Neuronal stem cell (in vitro differentiated cells): ENCODE data around the gene C19orf47.
A peak's percentile ranks its signal among the peaks of the same experiment; 100 is the strongest.

Experiments used
- DNase-seq: peaks from one replicate; pipeline ENCODE4 v3.0.0-alpha.2; 2013; ENCODE audit warnings: low spot score
- H2AFZ ChIP-seq: one replicate; pipeline ENCODE4 v1.6.1; 2013; ENCODE audit warnings: mild to moderate bottlenecking, low read length, inconsistent platforms
- H2AK5ac ChIP-seq: 2 replicates; pipeline ENCODE4 v1.6.1; 2013; ENCODE audit warnings: low read depth, mild to moderate bottlenecking, inconsistent platforms, low read length, moderate library complexity, mixed read lengths
- H2BK120ac ChIP-seq: 2 replicates; pipeline ENCODE4 v1.6.1; 2013; ENCODE audit warnings: low read depth, mild to moderate bottlenecking, inconsistent platforms, low read length, moderate library complexity, mixed read lengths
- H2BK12ac ChIP-seq: one replicate; pipeline ENCODE4 v1.6.1; 2013; ENCODE audit warnings: low read length, inconsistent platforms
- H2BK15ac ChIP-seq: 2 replicates; pipeline ENCODE4 v1.6.1; 2013; ENCODE audit warnings: mild to moderate bottlenecking, low read length, inconsistent platforms, mixed read lengths
- H2BK5ac ChIP-seq: one replicate; pipeline ENCODE4 v1.6.1; 2013; ENCODE audit warnings: inconsistent platforms, mild to moderate bottlenecking, low read length, moderate library complexity
- H3K14ac ChIP-seq: one replicate; pipeline ENCODE4 v1.6.1; 2013; ENCODE audit warnings: low read length, inconsistent platforms
- H3K18ac ChIP-seq: 2 replicates; pipeline ENCODE4 v1.6.1; 2013; ENCODE audit warnings: low read length, inconsistent platforms
- H3K23ac ChIP-seq: 2 replicates; pipeline ENCODE4 v1.6.1; 2013; ENCODE audit warnings: low read depth, mild to moderate bottlenecking, mixed read lengths, low read length, inconsistent platforms; ENCODE audit not compliant: poor library complexity
- H3K27ac ChIP-seq: replicated peaks from 3 replicates; pipeline ENCODE4 v1.5.1; 2013; ENCODE audit warnings: low read length, inconsistent platforms
- H3K27me3 ChIP-seq, 3 experiments: 2 replicates each; pipeline ENCODE4 v1.6.1; 2013; ENCODE audit warnings: low read length in 3 of 3, mild to moderate bottlenecking in 2 of 3, inconsistent platforms in 1 of 3, low read depth in 1 of 3, mixed read lengths in 1 of 3, moderate library complexity in 1 of 3; ENCODE audit not compliant: control insufficient read depth in 3 of 3, insufficient read depth in 3 of 3
- H3K36me3 ChIP-seq, 2 donors: replicated peaks in 1 of 2; 2 replicates each; pipeline ENCODE4 v1.6.1; 2013; ENCODE audit warnings: low read length in 2 of 2; ENCODE audit not compliant: control insufficient read depth in 2 of 2, insufficient read depth in 2 of 2
- H3K4ac ChIP-seq: 2 replicates; pipeline ENCODE4 v1.6.1; 2013; ENCODE audit warnings: inconsistent platforms, mild to moderate bottlenecking, low read length, moderate library complexity
- H3K4me1 ChIP-seq, 2 donors: 1 replicate in 1 of 2; 2 replicates in 1 of 2; pipeline ENCODE4 v1.6.1; 2013; ENCODE audit warnings: low read length in 2 of 2, low read depth in 1 of 2; ENCODE audit not compliant: control insufficient read depth in 2 of 2, insufficient read depth in 1 of 2
- H3K4me2 ChIP-seq: one replicate; pipeline ENCODE4 v1.6.1; 2013; ENCODE audit warnings: mild to moderate bottlenecking, low read length, inconsistent platforms; ENCODE audit not compliant: insufficient read depth, poor library complexity, severe bottlenecking
- H3K4me3 ChIP-seq, 2 donors: 2 replicates each; pipeline ENCODE4 v1.5.1; 2013; ENCODE audit warnings: low read length in 2 of 2, mild to moderate bottlenecking in 2 of 2, inconsistent platforms in 1 of 2, moderate library complexity in 1 of 2
- H3K79me1 ChIP-seq: one replicate; pipeline ENCODE4 v1.6.1; 2013; ENCODE audit warnings: low read depth, mild to moderate bottlenecking, inconsistent platforms, low read length, moderate library complexity
- H3K9ac ChIP-seq: one replicate; pipeline ENCODE4 v1.6.1; 2013; ENCODE audit warnings: mild to moderate bottlenecking, low read depth, low read length, inconsistent platforms; ENCODE audit not compliant: poor library complexity
- H3K9me3 ChIP-seq, 2 donors: replicated peaks in 1 of 2; 2 replicates each; pipeline versions ENCODE3 to v1.6.1; 2013; ENCODE audit warnings: low read length in 2 of 2, mild to moderate bottlenecking in 2 of 2, inconsistent platforms in 1 of 2, low read depth in 1 of 2, mixed read lengths in 1 of 2, moderate library complexity in 1 of 2; ENCODE audit not compliant: control insufficient read depth in 2 of 2, insufficient read depth in 1 of 2
- H4K8ac ChIP-seq: one replicate; pipeline ENCODE4 v1.6.1; 2013; ENCODE audit warnings: low read depth, mild to moderate bottlenecking, inconsistent platforms, low read length, moderate library complexity
- H4K91ac ChIP-seq: one replicate; pipeline ENCODE4 v1.6.1; 2013; ENCODE audit warnings: low read length, low read depth, mild to moderate bottlenecking, inconsistent platforms; ENCODE audit not compliant: poor library complexity
- WGBS, 2 donors: extraction: QIAGEN DNeasy Blood & Tissue Kit; methylation state at CpG; one replicate each; pipeline ENCODE4 v1.1.7; 2013; ENCODE audit warnings: missing lambda C conversion rate in 2 of 2, mixed read lengths in 1 of 2; ENCODE audit not compliant: insufficient read length in 2 of 2, insufficient replicate concordance in 1 of 2; ENCODE audit errors: extremely low coverage in 2 of 2; 5-methylcytosine and 5-hydroxymethylcytosine counted together

C19orf47 gene

DNA sequence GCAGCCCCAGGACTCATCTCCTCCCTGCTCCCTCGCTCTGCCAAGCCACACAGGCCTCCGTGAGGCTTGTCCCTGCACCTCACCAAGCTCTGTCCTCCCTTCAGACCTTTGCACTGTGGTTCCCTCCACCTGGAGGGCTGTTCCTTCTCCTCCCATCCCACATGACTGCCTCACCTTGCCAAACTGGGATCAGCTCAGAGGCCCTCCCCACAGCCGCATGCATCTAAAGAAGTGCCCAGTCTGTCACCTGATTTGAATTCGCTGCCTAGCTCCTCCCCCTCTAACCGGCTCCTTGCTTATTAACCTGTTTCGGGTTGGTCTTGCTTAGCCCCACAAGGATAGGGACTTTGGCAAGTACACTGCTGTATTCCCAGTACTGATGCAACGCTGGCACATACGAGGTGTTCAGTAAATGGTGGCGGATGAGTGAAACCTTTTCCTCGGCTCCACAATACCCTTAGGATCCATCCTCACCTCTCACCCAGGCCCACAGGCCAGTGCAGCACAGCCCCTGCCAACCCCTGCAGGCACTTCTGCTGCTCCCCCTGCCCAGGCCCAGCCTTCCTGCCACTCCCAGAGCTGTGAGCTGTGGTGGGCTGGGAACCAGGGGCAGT, 67.5 kb downstream of the C19orf47 start:
- no peak overlapping the region for H4K8ac ChIP-seq
- no peak overlapping the region for H2BK12ac ChIP-seq
- H3K79me1 ChIP-seq: peaks cover 26% of the 10 kb centered on the region
- no peak overlapping the region for H3K4me3 ChIP-seq
- DNase-seq: no peak
- no peak overlapping the region for H2BK5ac ChIP-seq
- H2AK5ac ChIP-seq: peak overlapping the region; percentile 77
- H3K9ac ChIP-seq: peak overlapping the region; percentile 31
- peaks cover 7 to 11% of the 10 kb centered on the region in 2 donors for H3K4me1 ChIP-seq
- no peak overlapping the region for H2BK15ac ChIP-seq
- H3K4me2 ChIP-seq: no peak overlapping the region
- no CpG with 5 or more reads among the region's 10 CpGs for WGBS, 2 donors
- no peaks in the 10 kb centered on the region for H3K27me3 ChIP-seq
- H4K91ac ChIP-seq: no peak overlapping the region
- H2AFZ ChIP-seq: no peak overlapping the region
- H3K18ac ChIP-seq: peak overlapping the region; percentile 84
- no peak overlapping the region for H3K27ac ChIP-seq
- H3K14ac ChIP-seq: no peak overlapping the region
- H3K36me3 ChIP-seq: peaks cover 4 to 13% of the 10 kb centered on the region in 2 donors
- H2BK120ac ChIP-seq: no peak overlapping the region
- H3K9me3 ChIP-seq: no peaks in the 10 kb centered on the region
- H3K23ac ChIP-seq: peak overlapping the region; percentile 87
- no peak overlapping the region for H3K4ac ChIP-seq

DNA sequence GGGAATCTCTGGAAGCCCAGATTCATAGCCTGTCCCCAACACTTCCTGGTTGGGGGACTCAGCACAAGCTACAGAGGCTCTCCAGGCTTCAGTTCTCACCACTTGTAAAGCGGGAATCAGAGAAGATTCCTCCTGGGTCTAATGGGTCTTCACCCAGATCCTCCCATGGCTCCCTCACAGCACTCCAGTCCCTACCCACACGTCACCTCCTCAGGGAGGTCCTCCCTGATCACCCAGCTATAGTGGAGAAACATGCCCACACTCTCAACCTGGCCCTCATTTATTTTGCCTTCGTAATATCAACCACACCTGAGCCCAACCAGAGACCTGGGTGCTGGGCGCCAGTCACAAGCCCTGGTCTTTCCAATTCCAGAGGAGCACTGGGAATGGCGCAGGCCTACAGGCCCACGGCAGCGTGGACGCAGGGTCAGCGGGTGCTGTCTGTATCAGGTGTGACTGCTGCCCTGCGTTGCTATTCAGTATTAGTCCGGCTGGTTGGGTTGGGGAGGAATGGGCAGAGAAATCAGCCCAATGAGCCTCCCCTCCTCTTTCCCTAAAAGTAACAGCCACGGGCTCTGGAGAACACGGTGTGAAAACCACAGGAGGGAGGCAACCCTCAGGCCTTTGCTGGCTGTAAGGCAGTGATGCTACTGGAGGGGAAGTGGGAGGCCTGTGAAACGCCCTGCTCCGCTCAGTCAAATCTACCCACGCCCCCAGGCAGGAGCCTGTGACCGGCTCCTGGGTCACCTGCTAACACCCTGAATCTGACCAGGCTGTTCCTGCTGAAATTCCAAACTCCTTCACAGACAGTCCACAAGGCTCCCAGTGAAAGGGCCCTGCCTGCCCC, 68.2 kb downstream of the C19orf47 start:
- H4K91ac ChIP-seq: no peak overlapping the region
- no peak overlapping the region for H3K4me2 ChIP-seq
- WGBS, 2 donors: no CpG with 5 or more reads among the region's 17 CpGs
- peak overlapping the region; percentile 87 for H3K23ac ChIP-seq
- H3K4me3 ChIP-seq: no peak overlapping the region
- H3K79me1 ChIP-seq: peaks cover 28% of the 10 kb centered on the region
- peaks cover 9 to 13% of the 10 kb centered on the region in 2 donors for H3K4me1 ChIP-seq
- peaks cover 4 to 13% of the 10 kb centered on the region in 2 donors for H3K36me3 ChIP-seq
- no peak overlapping the region for H3K9ac ChIP-seq
- H3K18ac ChIP-seq: peak overlapping the region; percentile 84
- no peak for DNase-seq
- no peak overlapping the region for H2AFZ ChIP-seq
- H3K14ac ChIP-seq: no peak overlapping the region
- H4K8ac ChIP-seq: no peak overlapping the region
- no peak overlapping the region for H2BK12ac ChIP-seq
- no peak overlapping the region for H2BK5ac ChIP-seq
- H3K27me3 ChIP-seq: no peaks in the 10 kb centered on the region
- no peak overlapping the region for H3K4ac ChIP-seq
- H2AK5ac ChIP-seq: peak overlapping the region; percentile 77
- H2BK120ac ChIP-seq: no peak overlapping the region
- no peak overlapping the region for H2BK15ac ChIP-seq
- no peak overlapping the region for H3K27ac ChIP-seq
- no peaks in the 10 kb centered on the region for H3K9me3 ChIP-seq

DNA sequence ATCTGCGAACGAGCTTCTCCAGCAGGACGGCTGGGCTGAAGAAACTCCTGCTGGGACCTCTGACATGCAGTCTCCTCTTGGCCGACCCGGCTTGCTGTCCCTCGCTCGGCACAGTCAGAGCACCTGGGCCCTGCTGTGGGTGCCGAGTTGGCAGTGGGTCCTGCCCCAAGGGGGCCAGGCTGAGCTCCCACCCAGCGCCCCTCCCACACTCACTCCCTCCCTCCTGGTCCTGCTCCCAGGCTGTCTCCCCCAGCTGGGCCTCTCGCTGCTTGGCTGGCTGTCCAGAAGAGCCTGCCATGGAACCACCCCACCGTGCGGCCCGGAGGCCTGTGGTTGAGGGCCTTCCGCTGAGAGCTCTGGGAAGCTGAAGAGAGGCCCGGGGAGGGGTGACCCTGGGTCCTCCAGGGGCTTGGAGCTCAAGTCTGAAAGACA, 69.1 kb downstream of the C19orf47 start:
- H3K23ac ChIP-seq: peak overlapping the region; percentile 86
- no peaks in the 10 kb centered on the region for H3K9me3 ChIP-seq
- WGBS, 2 donors: no CpG with 5 or more reads among the region's 15 CpGs
- no peak overlapping the region for H2BK15ac ChIP-seq
- H3K4me1 ChIP-seq: peaks cover 9 to 17% of the 10 kb centered on the region in 2 donors
- H2AK5ac ChIP-seq: no peak overlapping the region
- H2AFZ ChIP-seq: no peak overlapping the region
- peak overlapping the region; percentile 58 for H3K18ac ChIP-seq
- H3K36me3 ChIP-seq: peaks cover 4 to 13% of the 10 kb centered on the region in 2 donors
- H3K4me3 ChIP-seq: no peak overlapping the region
- H3K9ac ChIP-seq: no peak overlapping the region
- no peaks in the 10 kb centered on the region for H3K27me3 ChIP-seq
- H3K14ac ChIP-seq: no peak overlapping the region
- no peak overlapping the region for H2BK120ac ChIP-seq
- no peak overlapping the region for H4K91ac ChIP-seq
- no peak overlapping the region for H4K8ac ChIP-seq
- H3K27ac ChIP-seq: no peak overlapping the region
- no peak overlapping the region for H3K4ac ChIP-seq
- peaks cover 32% of the 10 kb centered on the region for H3K79me1 ChIP-seq
- no peak overlapping the region for H2BK5ac ChIP-seq
- no peak overlapping the region for H3K4me2 ChIP-seq
- DNase-seq: no peak
- H2BK12ac ChIP-seq: no peak overlapping the region

DNA sequence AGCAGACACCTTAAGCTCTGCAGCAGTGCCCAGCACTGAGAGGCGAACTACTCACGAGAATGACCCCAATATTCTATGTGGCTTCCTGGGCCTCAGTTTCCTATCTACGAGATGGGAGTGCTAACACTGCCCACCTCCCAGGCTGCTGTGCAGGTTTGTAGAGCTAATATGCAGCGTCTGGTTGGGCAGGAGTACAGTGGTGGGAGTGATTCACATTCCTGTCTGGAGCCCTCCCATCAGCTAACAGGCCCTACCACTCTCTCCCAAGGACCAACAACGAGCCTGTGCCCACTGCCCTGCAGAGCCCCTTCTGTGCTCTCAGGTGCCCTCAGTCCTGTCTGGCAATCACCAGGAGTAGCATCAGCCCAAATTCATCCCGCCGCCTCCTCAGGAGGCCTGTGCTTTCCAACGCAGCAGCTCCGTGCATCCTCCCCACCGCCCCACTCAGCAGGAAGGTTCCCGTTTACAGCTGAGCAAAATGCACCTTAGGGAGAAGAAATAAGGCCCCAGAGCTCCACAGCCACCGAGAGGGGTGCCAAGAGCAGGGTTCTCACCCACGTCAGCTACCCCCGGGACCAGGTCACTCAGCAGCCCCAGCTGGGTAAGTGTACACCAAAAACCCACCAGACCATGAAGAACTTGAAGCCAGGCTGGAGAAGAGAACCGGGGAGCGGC, 69.7 kb downstream of the C19orf47 start:
- Histone ChIP-seq H3K27ac (no peak overlapping the region), H4K91ac (no peak overlapping the region), H3K4me2 (no peak overlapping the region), H2BK5ac (no peak overlapping the region), H3K9me3 (no peaks in the 10 kb centered on the region), H3K4ac (no peak overlapping the region), H2BK15ac (no peak overlapping the region), H2AK5ac (no peak overlapping the region), H3K14ac (no peak overlapping the region), H4K8ac (no peak overlapping the region), H3K4me3 (no peak overlapping the region), H3K27me3 (no peaks in the 10 kb centered on the region), H2BK12ac (no peak overlapping the region), H3K9ac (no peak overlapping the region), H2BK120ac (no peak overlapping the region), H3K36me3 (peaks cover 4 to 13% of the 10 kb centered on the region in 2 donors), H3K18ac (no peak overlapping the region), H3K4me1 (peaks cover 3 to 13% of the 10 kb centered on the region in 2 donors), H2AFZ (no peak overlapping the region), H3K23ac (no peak overlapping the region), H3K79me1 (peaks cover 36% of the 10 kb centered on the region)
- no peak for DNase-seq
- WGBS, 2 donors: no CpG with 5 or more reads among the region's 16 CpGs
